ENCODE results near the gene ZNF431. TPM values are rescaled to one million over a fixed set of nuclear protein-coding genes. Genes with fewer than 3 reads are reported as not detected.

The ZNF431 gene
- total RNA-seq (2014; rRNA removed; shearing (Covaris generic)): 3.8 and 4.2 TPM in 2 replicates

GRCh38 chr19:21141787-21142464, at the start of gene ZNF431:
TSS of gene ZNF431 (plus strand) at chr19:21142040. CDS start at chr19:21142184, 144 bp downstream.
- DNase-seq (ENCODE audit: low spot score): peak; percentile 98
- in situ Hi-C loops (cut with HindIII; ENCODE audit: low sequenced_read_pairs): no loop called here

DNA sequence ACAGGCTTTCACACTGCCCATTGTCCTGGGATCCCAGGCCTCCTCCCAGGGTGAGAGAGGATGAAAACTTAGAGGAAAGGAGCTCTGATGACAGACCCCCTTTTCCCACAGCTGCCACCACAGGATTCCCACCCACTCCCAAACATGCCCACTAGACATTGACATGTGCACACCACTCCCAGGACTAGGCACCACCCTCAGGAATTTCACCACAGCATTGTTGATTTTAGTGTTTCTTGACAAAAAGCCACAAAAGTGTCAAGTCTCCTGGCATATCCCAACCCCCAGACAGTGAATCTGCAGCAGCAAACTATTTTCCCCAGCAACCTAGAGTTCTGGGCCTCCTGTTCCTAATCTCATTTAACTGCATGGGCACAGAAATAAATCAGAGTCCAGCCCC, 49.7 kb upstream of the ZNF431 start:
- in situ Hi-C loops (cut with HindIII; ENCODE audit: low sequenced_read_pairs): no loop called here
- DNase-seq (ENCODE audit: low spot score): no peak

DNA sequence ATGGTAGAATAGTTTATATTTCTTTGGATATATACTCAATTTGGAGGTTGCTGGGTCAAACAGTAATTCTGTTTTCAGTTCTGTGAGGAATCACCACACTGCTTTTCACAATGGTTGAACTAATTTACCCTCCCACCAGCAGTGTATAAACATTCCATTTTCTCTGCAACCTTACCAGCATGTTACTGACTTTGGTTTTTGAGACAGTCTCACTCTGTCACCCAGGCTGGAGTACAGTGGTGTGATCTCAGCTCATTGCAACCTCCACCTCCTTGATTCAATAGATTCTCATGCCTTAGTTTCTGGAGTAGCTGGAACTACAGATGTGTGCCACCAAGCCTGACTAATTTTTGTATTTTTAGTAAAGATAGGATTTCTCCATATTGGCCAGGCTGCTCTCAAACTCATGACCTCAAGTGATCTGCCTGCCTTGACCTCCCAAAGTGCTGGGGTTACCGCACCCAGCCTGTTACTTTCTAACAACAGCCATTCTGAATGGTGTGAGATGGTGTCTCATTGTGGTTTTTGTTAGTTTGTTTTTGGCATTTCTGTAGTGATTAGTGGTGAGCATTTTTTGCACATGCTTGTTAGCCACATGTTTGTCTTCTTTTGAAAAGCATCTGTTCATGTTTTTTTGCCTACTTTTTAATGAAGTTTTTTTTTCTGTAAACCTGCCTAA, 47.4 kb upstream of the ZNF431 start:
- in situ Hi-C loops (cut with HindIII; ENCODE audit: low sequenced_read_pairs): no loop called here

GRCh38 chr19:21098291-21098690, 43.5 kb upstream of the ZNF431 start:
- in situ Hi-C loops (cut with HindIII; ENCODE audit: low sequenced_read_pairs): no loop called here
- DNase-seq (ENCODE audit: low spot score): no peak

More for the DNA sequence above, 47.4 kb upstream of the ZNF431 start:
- DNase-seq (ENCODE audit: low spot score): no peak

DNA sequence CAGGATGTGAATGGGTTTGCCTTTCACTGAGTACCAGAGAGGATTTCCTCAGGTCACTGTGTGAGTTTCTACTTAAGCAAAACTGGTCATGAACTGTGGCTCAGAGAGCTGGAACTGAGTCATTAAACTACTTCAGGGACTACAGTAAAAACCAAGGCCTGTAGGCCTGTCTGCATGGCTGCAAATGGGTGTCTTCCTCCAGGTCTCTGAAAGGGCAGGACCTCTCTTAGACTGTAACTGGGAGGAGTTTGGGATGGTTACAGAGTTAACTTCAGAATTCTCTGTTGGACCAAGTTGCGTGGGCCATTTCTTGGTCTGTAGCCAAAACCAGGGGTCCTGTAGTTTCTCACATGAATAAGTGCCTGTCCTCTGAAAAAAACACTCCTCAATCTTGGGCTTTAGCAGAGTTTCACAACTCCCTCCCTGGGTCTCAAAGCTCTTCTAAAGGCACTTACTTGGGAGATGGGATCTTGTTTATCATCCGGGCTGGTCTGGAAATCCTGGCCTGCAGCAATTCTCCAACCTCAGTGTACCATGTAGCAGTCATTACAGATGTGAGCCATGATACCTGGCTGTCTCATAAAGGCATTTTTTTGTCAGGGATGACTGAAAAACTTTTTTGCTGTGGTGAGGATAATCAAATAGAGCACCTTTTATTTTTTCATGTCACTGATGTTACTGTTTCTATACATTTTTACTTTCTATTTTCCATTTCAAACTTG, 40.2 kb upstream of the ZNF431 start:
- DNase-seq (ENCODE audit: low spot score): no peak
- in situ Hi-C loops (cut with HindIII; ENCODE audit: low sequenced_read_pairs): no loop called here

DNA sequence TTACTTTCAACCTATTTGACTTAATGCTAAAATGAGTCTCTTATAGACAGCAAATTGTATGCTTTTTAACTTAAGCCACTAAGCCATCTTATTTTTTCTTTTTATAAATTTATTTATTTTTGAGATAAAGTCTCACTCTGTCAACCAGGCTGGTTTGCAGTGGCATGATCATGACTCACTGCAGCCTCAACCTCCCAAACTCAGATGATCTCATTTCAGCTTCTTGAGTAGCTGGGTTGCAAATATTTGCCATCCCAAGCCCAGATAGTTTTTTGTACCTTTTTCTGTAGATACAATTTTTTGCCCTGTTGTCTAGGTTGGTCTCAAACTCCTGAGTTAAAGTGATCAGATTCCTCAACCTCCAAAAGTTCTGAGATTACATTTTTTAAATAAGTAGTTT, 32.7 kb upstream of the ZNF431 start:
- in situ Hi-C loops (cut with HindIII; ENCODE audit: low sequenced_read_pairs): no loop called here
- DNase-seq (ENCODE audit: low spot score): no peak

GRCh38 chr19:21110183-21110582, 31.7 kb upstream of the ZNF431 start:
- DNase-seq (ENCODE audit: low spot score): no peak
- in situ Hi-C loops (cut with HindIII; ENCODE audit: low sequenced_read_pairs): no loop called here

GRCh38 chr19:21115430-21115829, 26.4 kb upstream of the ZNF431 start:
- in situ Hi-C loops (cut with HindIII; ENCODE audit: low sequenced_read_pairs): no loop called here
- no peak for DNase-seq (ENCODE audit: low spot score)

GRCh38 chr19:21117041-21117907, 24.6 kb upstream of the ZNF431 start:
- in situ Hi-C loops (cut with HindIII; ENCODE audit: low sequenced_read_pairs): no loop called here
- DNase-seq (ENCODE audit: low spot score): no peak

GRCh38 chr19:21126078-21126477, 15.8 kb upstream of the ZNF431 start:
- no peak for DNase-seq (ENCODE audit: low spot score)
- in situ Hi-C loops (cut with HindIII; ENCODE audit: low sequenced_read_pairs): no loop called here

DNA sequence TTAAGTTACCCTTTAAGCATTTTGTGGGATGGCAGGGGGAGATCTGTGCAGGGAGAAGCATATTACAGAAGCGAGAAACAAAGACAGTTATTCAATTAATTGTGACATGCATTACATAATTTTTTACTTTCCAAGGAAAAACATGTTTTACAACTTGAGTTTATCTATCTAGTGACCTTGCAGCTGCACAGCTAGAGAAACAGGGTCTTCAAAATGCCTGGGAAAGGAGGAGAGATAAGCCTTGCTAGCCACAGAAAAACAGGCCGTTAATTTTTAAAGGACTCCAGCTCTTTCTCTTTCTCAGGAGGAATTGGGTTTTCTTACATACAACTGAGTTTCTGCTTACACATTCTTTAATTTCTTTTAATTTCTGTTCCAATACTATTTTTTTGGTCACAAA, 14.8 kb upstream of the ZNF431 start:
- in situ Hi-C loops (cut with HindIII; ENCODE audit: low sequenced_read_pairs): no loop called here
- DNase-seq (ENCODE audit: low spot score): no peak

GRCh38 chr19:21127898-21128297, 13.9 kb upstream of the ZNF431 start:
- DNase-seq (ENCODE audit: low spot score): no peak
- in situ Hi-C loops (cut with HindIII; ENCODE audit: low sequenced_read_pairs): no loop called here

DNA sequence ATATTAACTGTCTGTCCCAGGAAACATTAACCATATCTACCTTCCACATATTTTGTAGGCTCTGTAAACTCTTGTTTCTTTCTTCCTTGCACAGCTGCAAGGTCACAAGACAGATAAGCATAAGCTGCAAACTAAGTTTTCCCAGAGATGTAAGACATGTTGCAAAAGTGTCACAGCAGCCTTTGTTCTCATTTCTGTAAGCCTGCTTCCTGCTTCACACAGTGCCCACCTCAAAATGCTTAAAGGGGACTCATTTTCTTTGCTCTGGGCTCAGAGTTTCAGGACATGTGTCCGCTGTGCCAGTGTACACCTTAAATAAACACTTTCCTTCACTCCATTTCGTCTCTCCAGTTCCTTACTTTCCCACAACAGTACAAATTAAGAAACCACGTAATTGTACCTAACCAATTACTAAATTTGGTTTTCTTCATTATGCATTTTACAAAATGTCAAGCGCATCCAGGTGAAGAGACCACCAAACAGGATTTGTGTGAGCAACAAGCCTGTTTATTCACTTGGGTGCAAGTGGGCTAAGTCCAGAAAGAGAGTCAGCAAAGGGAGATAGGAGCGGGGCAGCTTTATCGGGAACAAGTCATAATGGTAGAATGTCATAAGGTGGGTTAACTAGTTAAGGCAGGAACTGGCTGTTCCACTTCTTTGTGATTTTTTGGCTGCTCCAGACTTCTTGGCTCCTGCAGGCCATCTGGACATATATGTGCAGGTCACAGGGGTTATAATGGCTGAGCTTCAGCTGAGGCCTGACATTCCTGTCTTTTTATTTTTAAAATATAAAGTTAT, 12.7 kb upstream of the ZNF431 start:
- in situ Hi-C loops (cut with HindIII; ENCODE audit: low sequenced_read_pairs): no loop called here
- DNase-seq (ENCODE audit: low spot score): no peak

- no peak for DNase-seq (ENCODE audit: low spot score)
- in situ Hi-C loops (cut with HindIII; ENCODE audit: low sequenced_read_pairs): no loop called here
These were observed 11.6 kb upstream of the ZNF431 start for GRCh38 chr19:21130097-21130775.

- no peak for DNase-seq (ENCODE audit: low spot score)
- in situ Hi-C loops (cut with HindIII; ENCODE audit: low sequenced_read_pairs): no loop called here
These were observed 8.2 kb upstream of the ZNF431 start for GRCh38 chr19:21133633-21134032.

DNA sequence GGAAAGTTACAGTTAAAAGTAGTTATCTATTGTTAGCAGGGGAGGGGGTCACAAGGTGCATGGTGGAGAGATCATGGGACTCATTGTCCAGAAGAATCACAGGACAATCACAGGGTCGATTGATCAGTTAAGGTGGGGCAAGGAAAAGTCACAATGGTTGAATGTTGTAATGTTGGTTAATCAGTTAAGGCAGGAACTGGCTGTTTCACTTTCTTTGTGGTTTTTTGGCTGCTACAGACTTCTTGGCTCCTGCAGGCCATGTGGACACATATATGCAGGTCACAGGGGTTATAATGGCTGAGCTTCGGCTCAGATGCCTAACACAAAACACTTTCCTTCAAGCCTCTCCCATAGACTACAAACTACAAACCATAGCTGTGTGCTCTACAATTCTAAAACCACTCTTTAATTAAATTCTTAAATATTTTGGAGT, 6.9 kb upstream of the ZNF431 start:
- DNase-seq (ENCODE audit: low spot score): no peak
- in situ Hi-C loops (cut with HindIII; ENCODE audit: low sequenced_read_pairs): no loop called here

GRCh38 chr19:21135433-21135832, 6.4 kb upstream of the ZNF431 start:
- in situ Hi-C loops (cut with HindIII; ENCODE audit: low sequenced_read_pairs): no loop called here
- DNase-seq (ENCODE audit: low spot score): no peak

- no peak for DNase-seq (ENCODE audit: low spot score)
- in situ Hi-C loops (cut with HindIII; ENCODE audit: low sequenced_read_pairs): no loop called here
These were observed 3.7 kb upstream of the ZNF431 start for GRCh38 chr19:21138130-21138529.

All from G401 (cell line).